ENCODE data around the gene PTPN13.

PTPN13 gene

GRCh38 chr4:86778175-86778574, 184.1 kb downstream of the PTPN13 start:
- H3K79me2 ChIP-seq (ENCODE audit: insufficient read depth, low read length): no peaks in the 10 kb centered on the region
- H3K4me2 ChIP-seq (ENCODE audit: low read depth, low read length, poor library complexity, severe bottlenecking): no peak overlapping the region
- H3K4me3 ChIP-seq (ENCODE audit: low read length, poor library complexity, severe bottlenecking): no peak overlapping the region
- TF ChIP-seq EZH2phosphoT487 (IDR thresholded peaks at IDR 0.05; ENCODE audit: borderline replicate concordance): no peak
- TF ChIP-seq CTCF (conservative IDR thresholded peaks at IDR 0.05; ENCODE audit: low read length): no peak
- no peaks in the 10 kb centered on the region for H4K20me1 ChIP-seq (ENCODE audit: insufficient read depth, low read length, poor library complexity, severe bottlenecking)
- no peaks in the 10 kb centered on the region for H3F3A ChIP-seq (ENCODE audit: low read depth)
- H3K9ac ChIP-seq (ENCODE audit: low read depth, low read length, poor library complexity, severe bottlenecking): no peak overlapping the region
- no peaks in the 10 kb centered on the region for H3K36me3 ChIP-seq (ENCODE audit: insufficient read depth, low read length)
- H3K9me3 ChIP-seq (ENCODE audit: insufficient read depth, low read depth, low read length): no peaks in the 10 kb centered on the region
- H3K4me1 ChIP-seq (ENCODE audit: insufficient read depth, low read length, poor library complexity, severe bottlenecking): no peaks in the 10 kb centered on the region
- H3K9me2 ChIP-seq (replicated peaks; ENCODE audit: low read depth, low read length): no peaks in the 10 kb centered on the region
- H3K27me3 ChIP-seq (ENCODE audit: insufficient read depth, low read length, poor library complexity, severe bottlenecking): no peaks in the 10 kb centered on the region
- H2AFZ ChIP-seq (ENCODE audit: low read length): no peak overlapping the region

DNA sequence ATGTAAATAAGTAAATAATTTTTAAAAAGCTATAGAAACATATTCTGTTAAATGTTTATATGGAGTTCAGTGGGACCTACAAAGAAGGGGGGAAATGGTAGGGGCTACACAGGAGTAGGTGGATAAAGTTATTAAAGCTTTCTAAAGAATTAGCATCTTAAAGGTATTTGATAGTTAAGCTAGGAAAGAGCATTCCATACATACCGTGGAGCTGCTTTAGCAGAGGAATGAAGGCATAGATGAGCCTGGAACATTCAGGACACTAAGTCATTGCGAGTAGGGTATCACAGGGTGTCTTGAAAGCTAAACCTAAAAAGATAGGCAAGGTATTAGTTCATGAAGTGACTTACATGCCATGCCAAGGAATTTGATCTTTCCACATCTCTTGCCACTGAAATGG, 194.7 kb downstream of the PTPN13 start:
- no peak overlapping the region for H2AFZ ChIP-seq (ENCODE audit: low read length)
- no peak overlapping the region for H3K9ac ChIP-seq (ENCODE audit: low read depth, low read length, poor library complexity, severe bottlenecking)
- H3F3A ChIP-seq (ENCODE audit: low read depth): no peaks in the 10 kb centered on the region
- H4K20me1 ChIP-seq (ENCODE audit: insufficient read depth, low read length, poor library complexity, severe bottlenecking): no peaks in the 10 kb centered on the region
- H3K36me3 ChIP-seq (ENCODE audit: insufficient read depth, low read length): no peaks in the 10 kb centered on the region
- no peaks in the 10 kb centered on the region for H3K79me2 ChIP-seq (ENCODE audit: insufficient read depth, low read length)
- no peaks in the 10 kb centered on the region for H3K9me3 ChIP-seq (ENCODE audit: insufficient read depth, low read depth, low read length)
- H3K4me1 ChIP-seq (ENCODE audit: insufficient read depth, low read length, poor library complexity, severe bottlenecking): no peaks in the 10 kb centered on the region
- no peaks in the 10 kb centered on the region for H3K27me3 ChIP-seq (ENCODE audit: insufficient read depth, low read length, poor library complexity, severe bottlenecking)
- H3K4me3 ChIP-seq (ENCODE audit: low read length, poor library complexity, severe bottlenecking): no peak overlapping the region
- no peaks in the 10 kb centered on the region for H3K9me2 ChIP-seq (replicated peaks; ENCODE audit: low read depth, low read length)
- H3K4me2 ChIP-seq (ENCODE audit: low read depth, low read length, poor library complexity, severe bottlenecking): no peak overlapping the region
- no peak for TF ChIP-seq CTCF (conservative IDR thresholded peaks at IDR 0.05; ENCODE audit: low read length)
- TF ChIP-seq EZH2phosphoT487 (IDR thresholded peaks at IDR 0.05; ENCODE audit: borderline replicate concordance): no peak

- Histone ChIP-seq H3K79me2 (ENCODE audit: insufficient read depth, low read length) (no peaks in the 10 kb centered on the region), H3K9me3 (ENCODE audit: insufficient read depth, low read depth, low read length) (no peaks in the 10 kb centered on the region), H2AFZ (ENCODE audit: low read length) (no peak overlapping the region), H3K9ac (ENCODE audit: low read depth, low read length, poor library complexity, severe bottlenecking) (no peak overlapping the region), H3K4me2 (ENCODE audit: low read depth, low read length, poor library complexity, severe bottlenecking) (no peak overlapping the region), H4K20me1 (ENCODE audit: insufficient read depth, low read length, poor library complexity, severe bottlenecking) (no peaks in the 10 kb centered on the region), H3K9me2 (replicated peaks; ENCODE audit: low read depth, low read length) (no peaks in the 10 kb centered on the region), H3K4me1 (ENCODE audit: insufficient read depth, low read length, poor library complexity, severe bottlenecking) (no peaks in the 10 kb centered on the region), H3F3A (ENCODE audit: low read depth) (no peaks in the 10 kb centered on the region), H3K36me3 (ENCODE audit: insufficient read depth, low read length) (no peaks in the 10 kb centered on the region), H3K27me3 (ENCODE audit: insufficient read depth, low read length, poor library complexity, severe bottlenecking) (no peaks in the 10 kb centered on the region), H3K4me3 (ENCODE audit: low read length, poor library complexity, severe bottlenecking) (no peak overlapping the region)
- peak; percentile 33; the same call in 1 of the 2 replicates for TF ChIP-seq CTCF (conservative IDR thresholded peaks at IDR 0.05; ENCODE audit: low read length)
- no peak for TF ChIP-seq EZH2phosphoT487 (IDR thresholded peaks at IDR 0.05; ENCODE audit: borderline replicate concordance)
Observed at GRCh38 chr4:86791126-86791525, 197.0 kb downstream of the PTPN13 start.

Data from Loucy (cell line).